HG03558 (cell line): ENCODE results near the gene ACBD3.

Experiments
- ATAC-seq: cut with Tn5 transposase; IDR thresholded peaks from one replicate; pipeline ENCODE4 v1.9.1; 2021; ENCODE audit warnings: moderate number of reproducible peaks; ENCODE audit not compliant: unreplicated experiment; ENCODE audit errors: extremely low read depth

Gene ACBD3

DNA sequence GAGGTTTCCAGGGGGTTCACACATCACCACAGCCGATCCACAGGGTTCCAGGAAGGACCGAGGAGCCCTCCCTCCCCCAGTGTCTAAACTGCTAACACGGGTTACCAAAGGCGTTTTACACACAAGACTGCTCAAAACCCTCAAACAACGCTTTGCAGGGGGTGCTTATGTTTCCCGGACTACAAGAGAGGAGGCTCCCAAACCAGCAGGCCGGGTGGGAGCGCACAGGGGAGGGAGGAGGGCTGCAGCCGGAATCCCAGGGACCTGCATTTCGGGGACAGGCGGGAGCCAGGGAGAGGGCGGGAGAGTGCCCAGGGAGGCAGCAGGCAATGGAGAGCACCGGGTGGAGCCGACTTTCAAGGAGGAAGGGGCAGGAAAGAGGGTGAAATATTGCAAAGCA is 50.8 kb downstream of the ACBD3 start:
- ATAC-seq, result no peak

DNA sequence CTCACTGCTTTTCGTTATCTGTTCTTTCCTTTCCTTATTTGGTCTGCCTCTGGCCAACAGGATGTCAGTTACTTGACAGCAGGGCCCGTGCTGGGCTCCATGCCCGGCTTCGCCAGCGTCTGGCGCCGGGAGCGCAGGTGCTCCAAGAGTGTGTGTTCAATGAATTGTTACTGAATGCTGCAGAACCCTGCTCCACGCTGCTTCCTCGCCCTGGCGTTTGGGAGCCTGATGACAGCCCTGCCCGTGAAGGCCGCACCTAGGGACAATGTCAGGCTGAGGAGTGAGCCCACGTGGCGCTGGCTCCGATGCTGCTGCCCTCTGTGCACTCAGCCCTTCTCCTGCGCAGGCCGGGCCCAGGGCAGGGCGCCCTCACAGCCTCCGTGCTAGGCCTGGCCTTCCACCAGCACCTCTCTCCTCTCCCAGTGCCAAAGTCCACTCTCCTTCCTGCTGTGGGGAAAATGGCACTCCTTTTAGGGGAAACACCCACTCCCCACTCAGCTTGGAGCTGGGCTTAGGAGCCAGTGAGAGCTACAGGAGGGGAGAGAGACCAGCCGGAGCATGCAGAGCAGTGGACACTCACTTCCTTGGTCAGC is 51.4 kb downstream of the ACBD3 start:
- ATAC-seq, result no peak

DNA sequence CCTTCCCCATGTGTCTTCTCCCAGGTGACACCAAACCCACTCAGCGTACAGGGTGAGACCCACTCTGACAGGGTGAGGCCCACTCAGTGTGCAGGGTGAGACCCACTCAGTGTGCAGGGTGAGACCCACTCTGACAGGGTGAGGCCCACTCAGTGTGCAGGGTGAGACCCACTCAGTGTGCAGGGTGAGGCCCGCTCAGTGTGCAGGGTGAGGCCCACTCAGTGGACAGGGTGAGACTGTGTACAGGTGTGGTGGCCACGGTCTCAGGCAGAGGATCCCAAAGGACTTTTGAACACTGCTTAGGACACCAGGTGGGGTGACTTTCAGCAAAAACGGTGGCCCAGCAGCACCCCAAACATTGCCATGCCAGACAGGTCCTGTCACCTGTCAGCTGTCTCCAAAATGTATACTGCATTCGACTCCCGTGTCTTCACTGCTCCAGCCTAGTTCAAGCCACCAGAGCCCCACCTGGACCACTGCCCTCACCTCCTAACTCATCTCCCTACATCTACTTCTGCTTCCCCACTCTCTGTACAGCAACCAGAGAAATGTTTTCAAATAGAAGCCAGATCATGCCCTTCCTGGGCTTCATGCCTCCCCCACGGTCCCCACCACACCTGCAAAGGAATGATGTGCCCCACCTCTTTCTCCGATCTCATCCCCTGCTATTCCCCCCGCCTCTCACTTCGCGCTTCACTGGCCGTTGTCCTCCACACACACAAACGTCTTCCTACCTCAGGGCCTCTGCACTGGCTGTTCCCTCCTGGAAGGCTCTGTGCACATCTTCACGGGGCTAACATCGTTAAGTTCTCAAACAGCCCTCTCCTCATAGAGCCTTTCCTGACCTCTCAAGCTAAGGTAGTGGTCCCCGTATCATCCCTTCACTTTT is 52.1 kb downstream of the ACBD3 start:
- no peak for ATAC-seq

DNA sequence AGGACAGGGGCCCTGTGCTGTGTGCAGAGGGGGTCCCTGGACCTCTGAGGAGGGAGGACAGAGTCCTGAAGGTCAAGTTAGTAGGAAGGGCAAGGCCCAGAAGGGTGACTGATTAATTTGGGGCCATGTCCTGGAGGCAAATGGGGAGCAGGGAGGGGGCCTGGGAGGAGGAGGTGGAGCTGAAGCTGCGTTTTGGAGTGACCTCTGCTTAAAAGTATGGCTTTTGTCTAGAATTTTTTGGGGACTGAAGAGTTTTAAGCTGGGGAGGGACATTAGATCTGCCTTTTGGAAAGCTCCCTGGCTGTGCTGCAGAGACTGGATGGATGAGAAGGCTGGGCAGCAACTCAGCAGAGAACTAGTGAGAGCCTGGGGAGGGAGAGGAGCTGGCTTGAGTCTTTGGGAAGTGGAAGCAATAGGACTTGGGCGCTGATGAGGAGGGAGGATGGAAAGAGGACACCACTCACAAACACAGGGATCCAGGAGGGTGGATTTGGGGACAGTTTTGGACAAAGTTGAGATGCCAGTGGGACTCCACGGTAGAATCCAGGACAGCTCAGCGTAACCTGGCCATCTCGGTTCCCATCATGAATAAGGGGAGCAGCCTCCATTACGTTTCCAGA is 52.9 kb downstream of the ACBD3 start:
- ATAC-seq, result no peak

DNA sequence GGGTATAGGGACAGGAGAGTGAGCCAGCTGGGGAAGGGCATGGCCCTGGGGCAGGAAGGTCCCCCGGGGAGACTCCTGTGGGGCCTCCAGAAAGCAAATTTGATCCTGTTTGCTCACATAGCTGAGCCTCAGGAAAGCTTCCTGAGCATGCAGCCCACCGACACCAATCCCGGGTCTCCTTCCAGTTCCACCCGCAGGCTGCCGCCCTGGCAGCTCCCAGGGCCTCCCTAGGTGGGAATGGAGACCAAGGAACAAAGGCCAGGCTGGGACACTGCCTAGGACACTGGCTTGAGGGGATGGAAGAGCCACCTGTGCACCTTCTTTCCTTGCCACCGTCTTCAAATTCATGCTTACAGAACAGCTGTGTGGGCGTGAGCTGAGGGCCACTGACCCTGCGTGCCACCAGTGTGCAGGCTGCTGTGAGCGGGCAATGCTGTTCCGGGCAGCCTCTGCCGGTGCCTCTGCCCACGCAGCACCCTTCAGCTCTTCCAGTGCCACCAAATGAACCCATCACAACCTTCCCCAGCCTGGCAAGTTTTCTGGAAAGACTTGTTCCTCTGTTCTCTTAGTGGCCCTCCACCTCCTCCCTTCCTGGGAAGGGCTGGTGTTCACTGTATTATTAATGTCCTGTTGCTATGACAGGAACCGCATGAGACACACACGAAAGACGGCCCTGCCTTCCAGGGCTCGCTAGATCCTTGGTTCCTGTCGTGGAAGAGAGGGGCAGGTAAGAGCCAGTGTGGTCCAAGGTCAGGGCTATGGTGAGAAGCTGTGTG is 53.6 kb downstream of the ACBD3 start:
- ATAC-seq, result no peak

DNA sequence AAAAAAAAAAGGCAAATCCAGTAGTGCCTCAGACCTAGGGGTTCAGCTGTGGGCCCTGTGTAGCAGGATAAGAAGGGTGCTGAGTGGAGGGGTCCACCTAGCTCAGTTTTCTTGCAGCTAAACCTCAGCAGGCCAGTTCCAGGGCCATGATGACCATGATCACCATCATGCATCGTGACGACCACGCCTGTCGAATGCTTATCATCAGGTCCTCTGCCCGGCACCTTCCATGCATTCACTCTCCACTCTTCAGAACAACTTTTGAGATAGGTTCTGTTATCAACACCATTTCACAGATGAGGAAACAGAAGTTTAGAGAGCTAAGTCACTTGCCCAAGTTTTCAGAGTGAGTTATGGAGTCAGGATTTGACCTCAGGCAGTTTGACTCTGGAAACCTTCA is 54.9 kb downstream of the ACBD3 start:
- no peak for ATAC-seq

DNA sequence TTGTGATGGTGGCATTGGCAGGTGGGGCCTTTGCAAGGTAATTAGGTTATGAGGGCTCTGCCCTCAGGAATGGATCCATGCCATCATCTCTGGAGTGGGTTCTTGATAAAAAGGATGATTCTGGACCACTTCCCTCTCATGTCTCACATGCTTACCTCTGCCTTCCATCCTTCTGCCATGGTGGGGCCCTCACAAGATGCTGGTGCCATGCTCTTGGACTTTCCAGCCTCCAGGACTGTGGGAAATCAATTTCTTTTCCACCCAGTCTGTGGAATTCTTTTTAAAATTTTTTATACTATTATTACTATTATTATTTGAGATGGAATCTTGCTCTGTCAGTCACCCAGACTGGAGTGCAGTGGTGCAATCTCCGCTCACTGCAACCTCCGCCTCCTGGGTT is 57.3 kb downstream of the ACBD3 start:
- no peak for ATAC-seq

DNA sequence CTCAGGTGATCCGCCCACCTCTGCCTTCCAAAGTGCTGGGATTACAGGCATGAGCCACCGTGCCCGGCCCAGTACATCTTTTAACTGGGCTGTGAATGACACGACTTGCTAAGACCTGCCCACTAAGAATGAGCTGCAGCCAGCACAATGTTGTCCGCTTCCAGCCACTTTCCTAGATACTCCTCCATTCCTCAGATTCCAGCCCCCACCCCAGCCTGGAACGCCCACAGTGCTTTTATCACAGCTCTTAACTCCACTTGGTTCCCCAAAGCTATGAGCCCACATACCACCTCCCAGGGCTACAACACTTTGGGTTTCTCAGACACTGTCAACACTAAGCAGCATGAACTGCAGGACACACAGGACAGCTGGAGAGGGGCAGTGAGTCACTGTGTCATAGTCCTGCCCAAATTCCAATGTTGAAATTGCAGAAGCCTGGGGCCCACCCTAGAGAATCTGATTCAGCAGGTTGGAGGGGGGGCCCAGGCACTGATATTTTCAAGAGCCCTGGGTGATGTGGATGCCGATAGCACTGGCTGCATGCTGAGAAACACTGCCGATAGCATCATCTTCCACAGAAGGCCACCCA is 58.0 kb downstream of the ACBD3 start:
- no peak for ATAC-seq

DNA sequence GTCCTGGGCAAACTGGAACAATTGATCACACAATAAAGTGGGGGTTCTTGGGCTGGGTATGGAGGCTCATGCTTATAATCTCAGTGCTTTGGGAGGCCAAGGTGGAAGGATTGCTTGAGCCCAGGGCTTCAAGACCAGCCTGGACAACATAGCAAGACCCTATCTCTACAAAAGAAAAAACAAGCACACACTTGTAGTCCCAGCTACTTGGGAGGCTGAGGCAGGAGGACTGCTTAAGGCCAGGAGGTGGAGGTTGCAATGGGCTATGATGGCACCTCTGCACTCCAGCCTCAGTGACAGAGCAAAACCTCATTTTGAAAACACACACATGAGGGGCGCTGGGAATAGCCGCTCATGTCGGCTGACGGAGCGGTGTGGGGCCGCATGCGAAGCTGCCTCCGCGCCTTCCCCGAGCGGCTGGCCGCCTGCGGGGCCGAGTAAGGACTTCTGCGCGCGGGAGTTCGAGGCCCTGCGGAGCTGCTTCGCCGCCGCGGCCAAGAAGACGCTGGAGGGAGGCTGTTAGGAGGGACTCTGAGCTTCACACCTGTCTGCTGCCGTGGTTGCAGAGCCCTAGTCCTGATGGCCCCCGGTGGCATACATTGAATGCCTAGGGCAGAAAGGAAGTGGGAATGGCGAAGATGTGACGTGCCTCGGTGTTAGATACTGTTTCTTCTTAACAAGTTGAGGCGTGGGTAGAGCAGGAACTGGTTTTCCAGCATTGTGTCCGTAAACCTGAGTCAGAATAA is 59.5 kb downstream of the ACBD3 start:
- no peak for ATAC-seq

DNA sequence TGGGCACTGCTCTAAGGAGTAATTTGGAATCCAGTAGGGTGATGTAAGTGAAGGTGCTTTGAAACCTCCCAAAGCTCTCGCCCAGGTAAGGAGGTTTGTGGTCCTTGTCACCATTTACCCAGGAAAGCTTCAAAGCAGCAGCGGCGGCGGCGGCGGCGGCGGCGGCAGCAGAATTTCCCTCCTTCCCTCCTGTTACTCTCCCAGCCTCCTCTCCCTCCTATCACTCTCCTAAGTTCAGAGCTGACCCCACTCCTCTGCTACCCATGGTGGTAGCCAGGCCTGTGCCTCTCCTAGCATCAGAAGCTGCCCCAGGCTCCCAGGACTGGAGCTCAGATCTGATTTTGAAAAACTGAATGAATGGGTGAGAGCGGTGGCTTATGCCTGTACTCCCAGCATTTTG is 60.7 kb downstream of the ACBD3 start:
- no peak for ATAC-seq

DNA sequence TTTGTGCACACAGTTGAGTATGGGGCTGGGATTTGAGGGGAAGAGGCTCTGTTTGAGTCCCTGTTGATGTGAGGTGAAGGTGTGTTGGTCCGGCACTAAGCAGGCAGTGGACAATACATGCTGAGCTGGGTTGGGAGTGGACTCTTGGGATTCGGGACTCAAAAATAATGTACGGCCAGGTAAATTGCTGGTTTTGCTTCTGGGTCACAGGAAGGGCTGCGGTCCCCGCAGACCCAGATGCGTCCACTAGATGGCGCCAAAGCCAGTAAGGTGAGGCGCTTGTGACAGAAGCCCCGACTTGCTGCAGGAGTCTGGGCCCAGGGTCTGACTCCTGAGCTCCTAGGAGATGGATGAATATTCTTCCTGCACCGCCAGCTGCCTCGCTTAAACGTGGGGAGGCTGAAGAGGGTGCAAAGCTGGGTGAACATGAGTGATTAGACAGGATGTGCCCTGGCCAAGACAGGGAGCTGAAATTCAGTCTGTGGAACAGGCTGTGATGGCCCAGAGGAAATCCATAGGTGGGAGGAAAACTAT is 61.4 kb downstream of the ACBD3 start:
- no peak for ATAC-seq

DNA sequence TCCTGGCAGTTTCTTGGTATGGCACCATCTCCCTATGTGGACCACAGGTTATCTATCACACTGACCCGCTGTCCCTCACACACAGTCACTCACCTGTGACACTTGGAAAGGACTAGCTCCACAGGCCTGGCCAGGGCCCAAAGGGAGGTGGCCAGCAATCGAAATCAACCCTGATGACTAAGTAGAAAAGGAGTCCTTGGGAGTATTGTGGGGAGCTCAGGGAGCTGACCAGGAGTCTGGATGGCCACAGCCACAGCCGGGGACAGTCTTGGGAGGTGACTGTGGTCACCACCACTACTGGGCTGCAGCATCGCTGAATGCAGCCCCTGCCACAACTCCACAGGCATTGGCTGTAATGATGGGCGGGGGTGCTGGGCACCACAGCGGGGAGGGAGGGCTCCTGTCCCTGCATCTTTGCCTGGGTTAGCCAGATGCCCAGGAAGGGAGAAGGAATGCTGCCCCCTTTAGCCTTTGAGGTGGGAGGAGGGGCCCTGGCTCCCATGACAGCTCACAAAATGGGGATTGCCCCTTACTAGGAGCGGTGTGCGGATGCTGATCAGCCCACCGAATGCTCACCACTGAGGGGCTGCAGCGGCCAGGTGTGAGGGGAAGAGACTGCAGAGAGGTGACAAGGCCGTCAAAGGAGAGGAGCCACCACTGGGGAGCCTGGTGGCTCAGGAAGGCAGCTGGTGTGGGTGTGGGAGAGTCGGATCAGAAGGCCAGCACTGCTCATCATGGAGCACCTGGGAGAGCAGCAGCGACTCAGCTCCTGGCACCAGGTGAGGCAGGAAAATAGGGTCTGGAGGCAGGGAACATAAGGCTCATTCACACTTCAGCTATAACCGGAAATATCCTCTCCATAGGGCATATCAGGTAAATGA is 62.7 kb downstream of the ACBD3 start:
- no peak for ATAC-seq

DNA sequence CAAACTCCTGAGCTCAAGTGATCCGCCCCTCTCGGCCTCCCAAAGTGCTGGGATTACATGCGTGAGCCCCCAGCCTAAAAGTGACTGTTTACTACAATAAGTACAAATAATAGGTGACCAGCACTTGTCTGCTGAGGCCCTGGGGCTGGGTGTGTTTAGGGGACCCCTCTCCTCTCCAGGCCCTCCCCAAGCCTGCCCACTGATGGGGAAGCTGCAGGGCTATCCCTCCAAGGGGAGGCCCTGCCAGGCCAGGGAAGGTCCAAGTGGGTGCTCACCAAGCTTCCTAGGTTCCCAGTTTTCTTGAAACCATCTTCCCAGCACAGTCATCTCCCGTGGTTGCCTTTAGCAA is 63.4 kb downstream of the ACBD3 start:
- no peak for ATAC-seq

DNA sequence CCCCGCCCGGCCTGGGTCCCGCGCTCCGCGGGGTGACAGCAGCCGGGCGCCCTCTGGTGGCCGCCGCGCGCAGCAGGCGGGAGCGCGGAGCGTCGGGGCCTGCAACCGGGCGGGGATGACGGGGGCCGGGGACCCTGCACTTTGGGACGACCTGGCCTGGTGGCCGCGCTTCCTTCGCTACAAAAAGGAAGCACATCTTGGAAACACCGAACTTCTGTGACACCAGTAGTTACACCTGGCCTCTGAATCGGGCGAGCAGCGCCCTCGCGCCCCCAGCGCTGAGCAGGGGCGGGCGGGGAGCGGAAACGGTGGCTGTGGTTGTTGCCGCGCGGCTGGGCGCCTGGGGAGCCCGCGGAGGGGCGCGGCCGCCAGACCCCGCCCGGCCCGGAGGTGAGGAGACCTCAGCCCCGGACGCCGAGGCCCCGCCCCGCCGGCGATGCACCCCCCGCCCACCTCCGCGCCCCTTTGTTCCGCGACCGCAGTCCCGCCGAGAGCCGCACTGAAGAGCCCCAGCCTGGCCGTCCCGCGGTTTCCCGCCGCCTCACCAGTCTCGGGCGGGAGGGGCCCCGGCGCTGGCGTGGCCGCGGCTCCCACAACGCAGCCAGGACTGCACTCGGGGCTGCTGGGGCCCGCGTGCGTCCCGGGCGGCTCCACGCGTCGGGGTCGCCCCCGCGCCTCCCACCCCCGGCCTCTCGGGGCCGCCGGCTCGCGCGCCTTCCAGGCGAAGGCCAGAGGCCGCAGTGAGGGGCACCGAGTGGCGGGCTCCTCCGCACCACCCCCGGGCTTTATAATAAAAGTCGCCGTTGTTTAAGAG is 64.7 kb downstream of the ACBD3 start:
- peak; percentile 41 for ATAC-seq

DNA sequence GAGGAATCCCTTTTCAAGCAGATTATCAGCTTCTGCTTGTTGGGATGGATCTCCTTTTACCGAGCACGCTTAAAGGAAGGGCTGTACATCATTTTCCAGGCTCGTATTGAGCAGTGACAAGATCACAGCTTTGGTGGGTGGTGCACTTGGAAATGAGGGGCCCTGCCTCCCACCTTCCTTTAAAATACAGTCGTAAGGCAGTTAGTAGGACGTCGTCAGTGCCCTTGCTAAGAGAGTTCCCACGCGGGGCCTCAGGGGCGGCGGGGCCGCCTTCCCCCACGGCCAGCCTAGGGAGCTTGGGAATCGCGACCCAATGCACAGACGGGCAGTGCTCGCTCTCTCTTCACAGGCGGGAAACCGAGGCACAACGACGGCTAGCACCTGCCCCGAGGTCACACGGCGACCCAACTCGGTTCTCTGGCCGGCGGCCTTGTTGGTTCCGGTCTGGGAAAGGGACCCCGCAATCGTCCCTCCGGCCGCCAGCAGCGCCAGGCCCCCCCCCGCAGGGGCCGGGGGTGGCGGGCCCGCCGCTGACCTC is 65.4 kb downstream of the ACBD3 start:
- no peak for ATAC-seq

DNA sequence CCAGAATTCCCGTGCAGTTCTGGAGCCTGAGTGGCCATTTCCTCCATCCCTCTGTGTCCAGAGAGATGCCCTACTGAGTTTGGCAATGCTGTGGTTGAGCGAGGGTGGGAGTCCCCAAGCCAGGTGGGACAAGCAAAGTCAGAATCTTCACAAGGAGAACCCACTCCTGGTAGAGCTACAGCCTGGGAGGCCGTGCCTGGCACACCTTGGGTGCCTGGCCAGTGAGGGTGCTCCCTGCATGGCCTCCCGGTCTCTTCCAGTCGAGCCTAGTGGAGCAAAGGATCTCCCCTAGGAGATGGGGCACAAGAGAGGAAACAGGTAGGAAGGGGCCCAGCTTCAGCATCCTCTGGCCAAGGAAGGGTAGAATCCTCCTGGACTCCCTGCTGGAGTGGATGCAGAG is 66.1 kb downstream of the ACBD3 start:
- no peak for ATAC-seq

DNA sequence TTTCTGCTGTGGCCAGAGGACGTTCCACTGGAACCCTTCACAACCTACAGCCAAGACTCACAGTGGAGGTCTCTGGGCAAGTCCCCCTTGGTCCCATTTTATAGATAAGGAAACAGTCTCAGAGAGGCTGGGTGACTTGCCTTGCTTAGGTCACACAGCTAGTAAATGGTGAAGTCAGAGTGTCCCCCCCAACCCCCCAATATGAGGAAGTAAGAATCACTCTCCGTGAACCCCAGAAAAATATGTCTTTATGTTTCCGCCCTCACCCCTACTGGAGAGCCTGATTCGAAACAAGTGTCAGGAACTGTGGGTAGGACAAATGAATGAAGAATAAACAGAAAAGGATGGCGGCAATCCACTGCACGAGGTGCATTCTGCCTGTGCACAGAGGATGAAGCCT is 67.4 kb downstream of the ACBD3 start:
- ATAC-seq, result no peak

DNA sequence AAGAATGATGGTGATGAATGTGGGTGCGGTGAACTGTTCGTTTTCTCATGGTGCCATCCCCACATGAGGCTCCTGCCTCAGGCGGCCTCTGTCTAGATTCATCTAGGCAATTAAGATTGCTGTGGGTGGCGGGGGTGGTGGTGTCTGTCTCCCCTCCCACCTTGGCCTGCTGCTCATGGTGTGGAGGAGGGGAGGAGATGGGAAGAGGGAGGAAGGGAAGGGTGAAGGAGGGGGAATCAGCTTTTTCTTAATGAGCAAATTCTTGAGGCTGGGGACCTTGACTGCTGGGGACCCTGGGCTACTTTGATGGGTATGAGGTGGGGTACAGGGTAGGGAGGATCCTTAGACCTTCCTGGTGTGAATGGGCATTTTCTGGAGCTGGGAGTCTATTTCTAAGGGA is 68.2 kb downstream of the ACBD3 start:
- ATAC-seq, result no peak
